Neural cell (in vitro differentiated cells): ENCODE measurements around the gene KRTAP10-6. TPM values are rescaled to one million over a fixed set of nuclear protein-coding genes. Genes with fewer than 3 reads are reported as not detected.

Experiments
- H2AFZ ChIP-seq: fragments of 200-600, 300-800 bp; sonication (generic), shearing (Covaris generic); 2 replicates; pipeline ENCODE4 v1.6.0; 2014; ENCODE audit warnings: low read depth, mild to moderate bottlenecking, antibody characterized with exemption, low read length, moderate library complexity
- H3F3A ChIP-seq: fragments of 200-600 bp; shearing (Covaris generic); 2 replicates; pipeline ENCODE4 v1.6.1; 2016; ENCODE audit warnings: mild to moderate bottlenecking, moderate library complexity, mixed read lengths, antibody characterized with exemption, low read length; ENCODE audit not compliant: insufficient read depth, poor library complexity, severe bottlenecking
- H3K27ac ChIP-seq: fragments of 200-600, 300-800 bp; sonication (generic), shearing (Covaris generic); 2 replicates; pipeline ENCODE4 v1.5.1; 2014; ENCODE audit warnings: mild to moderate bottlenecking, low read length, moderate library complexity
- H3K27me3 ChIP-seq: fragments of 300-800, 200-600 bp; sonication (generic), shearing (Covaris generic); 2 replicates; pipeline ENCODE4 v1.6.0; 2014; ENCODE audit warnings: mild to moderate bottlenecking, low read depth, low read length, moderate library complexity; ENCODE audit not compliant: insufficient read depth
- H3K36me3 ChIP-seq: fragments of 300-800, 200-600 bp; sonication (generic), shearing (Covaris generic); 2 replicates; pipeline ENCODE4 v1.5.1; 2014; ENCODE audit warnings: mild to moderate bottlenecking, antibody characterized with exemption, low read length, moderate library complexity; ENCODE audit not compliant: insufficient read depth
- H3K4me2 ChIP-seq: fragments of 300-800, 200-600 bp; sonication (generic), shearing (Covaris generic); 2 replicates; pipeline ENCODE4 v1.6.0; 2014; ENCODE audit warnings: mild to moderate bottlenecking, low read length
- H3K4me3 ChIP-seq: fragments of 300-800, 200-600 bp; sonication (generic), shearing (Covaris generic); 2 replicates; pipeline ENCODE4 v1.5.1; 2014; ENCODE audit warnings: mild to moderate bottlenecking, low read length, moderate library complexity
- H3K79me2 ChIP-seq: fragments of 200-600 bp; shearing (Covaris generic); replicated peaks from 2 replicates; pipeline ENCODE4 v1.6.0; 2014; ENCODE audit warnings: mild to moderate bottlenecking, low read length, moderate library complexity; ENCODE audit not compliant: insufficient read depth
- H3K9ac ChIP-seq: fragments of 300-800, 200-600 bp; sonication (generic), shearing (Covaris generic); 2 replicates; pipeline ENCODE4 v1.6.1; 2016; ENCODE audit warnings: mild to moderate bottlenecking, low read length, mixed read lengths
- H3K9me2 ChIP-seq: fragments of 200-600 bp; shearing (Covaris generic); 2 replicates; pipeline ENCODE4 v1.6.1; 2016; ENCODE audit warnings: mild to moderate bottlenecking, low read length, mixed read lengths; ENCODE audit not compliant: insufficient read depth
- H3K9me3 ChIP-seq: fragments of 200-600, 300-800 bp; sonication (generic), shearing (Covaris generic); 2 replicates; pipeline ENCODE4 v1.6.1; 2016; ENCODE audit warnings: mild to moderate bottlenecking, mixed run types, low read length, moderate library complexity, mixed read lengths
- H4K20me1 ChIP-seq: fragments of 200-600 bp; shearing (Covaris generic); 2 replicates; pipeline ENCODE4 v1.6.1; 2016; ENCODE audit warnings: mild to moderate bottlenecking, mixed run types; ENCODE audit not compliant: insufficient read depth
- CTCF ChIP-seq: fragments of 450-650 bp; IDR thresholded peaks from 2 replicates; pipeline ENCODE4 v1.5.1; 2014; ENCODE audit warnings: antibody characterized with exemption, mild to moderate bottlenecking, moderate library complexity; ENCODE audit not compliant: poor library complexity, severe bottlenecking
- EP300 ChIP-seq: fragments of 450-650 bp; conservative IDR thresholded peaks from 2 replicates; pipeline ENCODE4 v1.6.1; 2014; ENCODE audit warnings: antibody characterized with exemption, mild to moderate bottlenecking, moderate library complexity; ENCODE audit not compliant: poor library complexity, severe bottlenecking
- EZH2 ChIP-seq: fragments of 200-600, 300-800 bp; shearing (Covaris generic), sonication (generic); IDR thresholded peaks from 2 replicates; pipeline ENCODE4 v1.6.1; 2014; ENCODE audit warnings: antibody characterized with exemption, low read length, borderline replicate concordance, mild to moderate bottlenecking; ENCODE audit not compliant: insufficient read depth, poor library complexity, severe bottlenecking
- MXI1 ChIP-seq: fragments of 450-650 bp; conservative IDR thresholded peaks from 2 replicates; pipeline ENCODE4 v1.6.1; 2014; ENCODE audit warnings: antibody characterized with exemption, mild to moderate bottlenecking; ENCODE audit not compliant: poor library complexity, severe bottlenecking
- POLR2AphosphoS5 ChIP-seq: IDR thresholded peaks from 2 replicates; pipeline ENCODE4 v1.6.1; 2012
- RAD21 ChIP-seq: fragments of 450-650 bp; conservative IDR thresholded peaks from 2 replicates; pipeline ENCODE4 v1.6.1; 2014; ENCODE audit warnings: antibody characterized with exemption, mild to moderate bottlenecking, moderate library complexity
- SMC3 ChIP-seq: fragments of 450-650 bp; conservative IDR thresholded peaks from 2 replicates; pipeline ENCODE4 v1.6.1; 2014; ENCODE audit warnings: antibody characterized with exemption, mild to moderate bottlenecking, moderate library complexity; ENCODE audit not compliant: poor library complexity
- TAF1 ChIP-seq: IDR thresholded peaks from 2 replicates; pipeline ENCODE4 v1.6.1; 2012; ENCODE audit warnings: low read depth
- polyA plus RNA-seq: library from polyadenylated mRNA; depleted of rRNA; stranded (reverse); fragments of >200 nt; gene quantifications from 2 replicates; pipeline ENCODE4 v1.2.3, GENCODE V29; 2014
- TF ChIP-seq, protein P1 (sequence below): IDR thresholded peaks from 2 replicates; pipeline ENCODE4 v1.6.1; 2012; ENCODE audit warnings: borderline replicate concordance

KRTAP10-6 gene
- polyA plus RNA-seq, 1 donor from 2014 or later: not detected

DNA sequence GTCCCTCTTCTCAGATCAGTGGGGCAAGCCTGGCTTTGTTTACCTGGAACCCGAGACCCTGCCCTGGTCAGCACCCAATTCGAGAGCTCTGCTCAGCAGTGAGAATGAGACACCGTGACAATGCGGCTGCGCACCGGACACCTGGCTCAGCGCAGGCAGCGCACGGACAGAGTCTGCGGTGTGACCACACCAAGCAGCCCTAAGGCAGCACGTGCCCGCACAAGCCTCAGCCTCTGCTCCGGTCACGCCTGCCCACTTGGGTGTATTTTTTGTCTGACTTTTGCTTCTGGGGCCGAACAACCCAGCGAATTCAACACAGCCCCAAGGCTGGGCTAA, 24.3 kb upstream of the KRTAP10-6 start:
- H4K20me1 ChIP-seq: no peaks in the 10 kb centered on the region
- no peaks in the 10 kb centered on the region for H3K79me2 ChIP-seq
- TF ChIP-seq EZH2: no peak
- no peak for TF ChIP-seq TAF1
- TF ChIP-seq CTCF: no peak
- no peak for TF ChIP-seq EP300
- TF ChIP-seq MXI1: no peak
- no peak for TF ChIP-seq POLR2AphosphoS5
- H3K4me2 ChIP-seq: no peak overlapping the region
- H3K9me2 ChIP-seq: no peaks in the 10 kb centered on the region
- no peaks in the 10 kb centered on the region for H3F3A ChIP-seq
- H3K36me3 ChIP-seq: no peaks in the 10 kb centered on the region
- no peaks in the 10 kb centered on the region for H3K9me3 ChIP-seq
- no peak overlapping the region for H3K9ac ChIP-seq
- no peak overlapping the region for H2AFZ ChIP-seq
- no peaks in the 10 kb centered on the region for H3K27me3 ChIP-seq
- no peak overlapping the region for H3K27ac ChIP-seq
- no peak overlapping the region for H3K4me3 ChIP-seq

DNA sequence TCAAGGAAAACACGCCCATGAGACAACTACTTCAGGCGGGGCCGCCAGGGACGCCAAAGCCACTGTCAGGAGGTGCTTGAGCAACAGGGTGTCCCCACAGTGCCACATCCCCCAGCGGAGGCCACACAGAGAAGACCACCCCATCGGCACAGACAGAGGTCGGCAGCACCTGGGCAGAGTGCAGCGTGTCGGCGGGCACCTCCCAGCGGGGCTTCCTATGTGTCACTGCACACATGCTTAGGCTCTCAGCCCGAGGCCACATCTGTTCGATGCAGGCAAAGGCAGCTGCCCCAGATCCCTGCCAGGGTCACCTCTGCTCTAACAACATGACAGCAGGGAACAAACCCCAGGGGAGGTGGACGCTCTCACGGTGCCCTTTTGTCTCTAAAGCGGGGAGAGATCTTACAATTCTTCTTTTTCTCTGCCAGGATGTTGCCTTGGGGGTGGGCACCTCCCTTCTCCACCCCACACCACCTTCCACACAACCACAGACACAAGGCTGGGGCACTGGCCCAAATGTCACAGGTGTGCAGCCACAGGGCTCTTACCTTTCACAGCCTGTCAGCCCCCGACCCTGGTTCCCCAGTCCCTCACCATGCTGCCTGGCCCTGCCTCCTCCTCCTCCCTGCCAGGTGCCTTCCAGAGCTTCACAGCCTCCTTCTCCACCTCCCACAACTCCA, 23.7 kb upstream of the KRTAP10-6 start:
- Histone ChIP-seq H3K36me3 (no peaks in the 10 kb centered on the region), H4K20me1 (no peaks in the 10 kb centered on the region), H3K79me2 (no peaks in the 10 kb centered on the region), H3K27ac (no peak overlapping the region), H3K4me3 (no peak overlapping the region), H3F3A (no peaks in the 10 kb centered on the region), H3K9me2 (no peaks in the 10 kb centered on the region), H2AFZ (no peak overlapping the region), H3K4me2 (no peak overlapping the region), H3K9me3 (no peaks in the 10 kb centered on the region), H3K9ac (no peak overlapping the region), H3K27me3 (no peaks in the 10 kb centered on the region)
- TF ChIP-seq EZH2: no peak
- no peak for TF ChIP-seq CTCF
- TF ChIP-seq MXI1: no peak
- no peak for TF ChIP-seq RAD21
- no peak for TF ChIP-seq SMC3
- no peak for TF ChIP-seq EP300
- TF ChIP-seq TAF1: no peak
- TF ChIP-seq, protein P1, sequence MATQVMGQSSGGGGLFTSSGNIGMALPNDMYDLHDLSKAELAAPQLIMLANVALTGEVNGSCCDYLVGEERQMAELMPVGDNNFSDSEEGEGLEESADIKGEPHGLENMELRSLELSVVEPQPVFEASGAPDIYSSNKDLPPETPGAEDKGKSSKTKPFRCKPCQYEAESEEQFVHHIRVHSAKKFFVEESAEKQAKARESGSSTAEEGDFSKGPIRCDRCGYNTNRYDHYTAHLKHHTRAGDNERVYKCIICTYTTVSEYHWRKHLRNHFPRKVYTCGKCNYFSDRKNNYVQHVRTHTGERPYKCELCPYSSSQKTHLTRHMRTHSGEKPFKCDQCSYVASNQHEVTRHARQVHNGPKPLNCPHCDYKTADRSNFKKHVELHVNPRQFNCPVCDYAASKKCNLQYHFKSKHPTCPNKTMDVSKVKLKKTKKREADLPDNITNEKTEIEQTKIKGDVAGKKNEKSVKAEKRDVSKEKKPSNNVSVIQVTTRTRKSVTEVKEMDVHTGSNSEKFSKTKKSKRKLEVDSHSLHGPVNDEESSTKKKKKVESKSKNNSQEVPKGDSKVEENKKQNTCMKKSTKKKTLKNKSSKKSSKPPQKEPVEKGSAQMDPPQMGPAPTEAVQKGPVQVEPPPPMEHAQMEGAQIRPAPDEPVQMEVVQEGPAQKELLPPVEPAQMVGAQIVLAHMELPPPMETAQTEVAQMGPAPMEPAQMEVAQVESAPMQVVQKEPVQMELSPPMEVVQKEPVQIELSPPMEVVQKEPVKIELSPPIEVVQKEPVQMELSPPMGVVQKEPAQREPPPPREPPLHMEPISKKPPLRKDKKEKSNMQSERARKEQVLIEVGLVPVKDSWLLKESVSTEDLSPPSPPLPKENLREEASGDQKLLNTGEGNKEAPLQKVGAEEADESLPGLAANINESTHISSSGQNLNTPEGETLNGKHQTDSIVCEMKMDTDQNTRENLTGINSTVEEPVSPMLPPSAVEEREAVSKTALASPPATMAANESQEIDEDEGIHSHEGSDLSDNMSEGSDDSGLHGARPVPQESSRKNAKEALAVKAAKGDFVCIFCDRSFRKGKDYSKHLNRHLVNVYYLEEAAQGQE: no peak
- TF ChIP-seq POLR2AphosphoS5: no peak
